Liver (tissue), 9 donors: Measurements from ENCODE around the gene ARHGEF4. TPM values are rescaled to one million over a fixed set of nuclear protein-coding genes. Genes with fewer than 3 reads are reported as not detected.

Experiments used
- DNase-seq: peaks from one replicate; pipeline ENCODE4 v3.0.0-alpha.2; 2017; ENCODE audit warnings: low spot score
- H3K27ac ChIP-seq, 2 donors: one replicate each; pipeline ENCODE4 v1.7.0; 2013; ENCODE audit warnings: inconsistent platforms in 2 of 2, low read length in 2 of 2, control low read depth in 1 of 2, low read depth in 1 of 2, mild to moderate bottlenecking in 1 of 2
- H3K27me3 ChIP-seq, 4 donors: one replicate each; pipeline versions ENCODE4 v1.6.1 to v1.7.0; 2013; ENCODE audit warnings: low read length in 3 of 4, inconsistent platforms in 1 of 4, mild to moderate bottlenecking in 1 of 4, moderate library complexity in 1 of 4; ENCODE audit not compliant: control insufficient read depth in 4 of 4, insufficient read depth in 4 of 4
- H3K36me3 ChIP-seq, 4 donors: one replicate each; pipeline versions ENCODE4 v1.6.1 to v1.7.0; 2013; ENCODE audit warnings: low read length in 3 of 4, mild to moderate bottlenecking in 3 of 4, low read depth in 1 of 4, moderate library complexity in 1 of 4; ENCODE audit not compliant: control insufficient read depth in 4 of 4, insufficient read depth in 3 of 4
- H3K4me1 ChIP-seq, 4 donors: one replicate each; pipeline versions ENCODE4 v1.6.1 to v1.7.0; 2013; ENCODE audit warnings: low read length in 3 of 4, mild to moderate bottlenecking in 3 of 4, moderate library complexity in 1 of 4; ENCODE audit not compliant: control insufficient read depth in 4 of 4, insufficient read depth in 4 of 4
- H3K4me3 ChIP-seq, 3 donors: one replicate each; pipeline versions ENCODE4 v1.6.1 to v1.7.0; 2013; ENCODE audit warnings: low read length in 3 of 3, control low read depth in 1 of 3, low read depth in 1 of 3, mild to moderate bottlenecking in 1 of 3
- H3K9ac ChIP-seq, 2 donors: one replicate each; pipeline ENCODE4 v1.7.0; 2013; ENCODE audit warnings: low read length in 2 of 2, mild to moderate bottlenecking in 2 of 2, moderate library complexity in 2 of 2, control low read depth in 1 of 2, low read depth in 1 of 2
- H3K9me3 ChIP-seq, 4 donors: one replicate each; pipeline versions ENCODE4 v1.6.1 to v1.7.0; 2013; ENCODE audit warnings: low read length in 3 of 4; ENCODE audit not compliant: control insufficient read depth in 4 of 4
- CTCF ChIP-seq: fragments of 150-350 bp; IDR thresholded peaks from 2 replicates; pipeline ENCODE4 v1.5.1; 2017; ENCODE audit warnings: improper control_type of control experiment, low read depth, low read length; ENCODE audit not compliant: missing input control
- EGR1 ChIP-seq, 2 donors: IDR thresholded peaks; 2 replicates each; pipeline ENCODE4 v1.6.1; 2016 to 2018; ENCODE audit warnings: antibody characterized with exemption in 2 of 2, low read depth in 2 of 2
- FOXA1 ChIP-seq: IDR thresholded peaks from 2 replicates; pipeline ENCODE4 v1.6.1; 2016; ENCODE audit warnings: antibody characterized with exemption
- FOXA2 ChIP-seq: IDR thresholded peaks from 2 replicates; pipeline ENCODE4 v1.6.1; 2016; ENCODE audit warnings: antibody characterized with exemption
- GABPA ChIP-seq, 2 donors: IDR thresholded peaks in 1 of 2; conservative IDR thresholded peaks in 1 of 2; 2 replicates each; pipeline ENCODE4 v1.6.1; 2016; ENCODE audit warnings: antibody characterized with exemption in 2 of 2, mild to moderate bottlenecking in 1 of 2, moderate library complexity in 1 of 2
- HNF4A ChIP-seq, 2 donors: conservative IDR thresholded peaks; 2 replicates each; pipeline ENCODE4 v1.6.1; 2016; ENCODE audit warnings: antibody characterized with exemption in 2 of 2, mild to moderate bottlenecking in 2 of 2
- HNF4G ChIP-seq: IDR thresholded peaks from 2 replicates; pipeline ENCODE4 v1.6.1; 2016; ENCODE audit warnings: antibody characterized with exemption
- JUND ChIP-seq, 2 donors: IDR thresholded peaks; 2 replicates each; pipeline ENCODE4 v1.6.1; 2016; ENCODE audit warnings: antibody characterized with exemption in 2 of 2
- MAX ChIP-seq: IDR thresholded peaks from 2 replicates; pipeline ENCODE4 v1.6.1; 2016; ENCODE audit warnings: antibody characterized with exemption
- NR2F2 ChIP-seq: IDR thresholded peaks from 2 replicates; pipeline ENCODE4 v1.6.1; 2016; ENCODE audit warnings: antibody characterized with exemption
- RAD21 ChIP-seq, 2 donors: IDR thresholded peaks; 2 replicates each; pipeline ENCODE4 v1.6.1; 2016; ENCODE audit warnings: antibody characterized with exemption in 2 of 2, mild to moderate bottlenecking in 2 of 2
- RXRA ChIP-seq, 2 donors: IDR thresholded peaks; 2 replicates each; pipeline ENCODE4 v1.6.1; 2017 to 2018; ENCODE audit warnings: antibody characterized with exemption in 2 of 2, mild to moderate bottlenecking in 1 of 2
- SP1 ChIP-seq: IDR thresholded peaks from 2 replicates; pipeline ENCODE4 v1.6.1; 2018; ENCODE audit warnings: antibody characterized with exemption, mild to moderate bottlenecking
- TAF1 ChIP-seq: conservative IDR thresholded peaks from 2 replicates; pipeline ENCODE4 v1.6.1; 2016; ENCODE audit warnings: antibody characterized with exemption, mild to moderate bottlenecking
- YY1 ChIP-seq: IDR thresholded peaks from 2 replicates; pipeline ENCODE4 v1.6.1; 2016; ENCODE audit warnings: antibody characterized with exemption, mild to moderate bottlenecking
- ZBTB33 ChIP-seq: IDR thresholded peaks from 2 replicates; pipeline ENCODE4 v1.6.1; 2016; ENCODE audit warnings: antibody characterized with exemption
- WGBS: extraction: QIAGEN DNeasy Blood & Tissue Kit; methylation state at CpG from one replicate; pipeline ENCODE4 v1.1.7; 2013; 5-methylcytosine and 5-hydroxymethylcytosine counted together
- polyA plus RNA-seq, 2 donors: library from polyadenylated mRNA; stranded (reverse) in 1 of 2; unstranded in 1 of 2; fragments of 200-250 nt in 1 of 2; fragments of >200 nt in 1 of 2; fragmentation: Nextera tagmentation in 1 of 2; extraction: Ambion mirVana in 1 of 2; gene quantifications; one replicate each; pipeline versions ENCODE4 v1.2.1 to v1.2.3, GENCODE V29; 2013 to 2015
- total RNA-seq, 2 donors: library from RNA; depleted of rRNA; stranded (reverse); fragments of >200 nt; gene quantifications; one replicate each; pipeline ENCODE4 v1.2.3, GENCODE V29; 2014
- TF ChIP-seq, protein P1 (sequence below): IDR thresholded peaks from 2 replicates; pipeline ENCODE4 v1.6.1; 2016; ENCODE audit warnings: antibody characterized with exemption
- TF ChIP-seq, protein P2 (sequence below): IDR thresholded peaks from 2 replicates; pipeline ENCODE4 v1.6.1; 2016; ENCODE audit warnings: antibody characterized with exemption, mild to moderate bottlenecking
- donor health status: healthy.
- donor health status: healthy.
- donor health status: healthy.
- donor health status: healthy.
- donor health status: healthy.

ARHGEF4 gene
- total and polyA plus RNA-seq, 4 donors, result 0.08 TPM; not detected in 2

DNA sequence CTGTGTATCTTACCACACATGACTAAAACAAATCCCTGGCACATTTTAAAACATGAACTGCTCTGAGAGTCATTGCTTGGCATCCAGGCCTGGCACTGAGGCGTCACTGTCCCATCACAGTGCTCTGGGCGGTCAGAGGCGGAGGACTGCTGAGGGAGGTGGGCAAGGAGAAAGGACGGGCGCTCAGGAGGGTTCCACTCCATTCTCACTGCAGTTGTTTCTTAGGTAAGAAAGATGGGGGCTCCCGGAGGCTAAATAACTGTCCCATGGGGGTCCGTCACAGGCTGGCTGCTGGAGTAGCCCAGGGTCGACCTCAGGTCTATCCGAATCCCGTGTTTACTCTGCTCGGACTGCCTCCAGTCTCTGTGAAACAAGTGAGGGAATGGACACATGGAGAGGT, 139.0 kb downstream of the ARHGEF4 start:
- Histone ChIP-seq H3K9ac (no peak overlapping the region), H3K9me3 (peaks cover 0 to 10% (median 4%) of the 10 kb centered on the region in 4 donors)
- WGBS, result 81% methylated on average over 11 of the region's 11 CpGs

More for the DNA sequence above, 139.0 kb downstream of the ARHGEF4 start:
- DNase-seq, result no peak
- TF ChIP-seq NR2F2 (no peak), HNF4G (no peak), JUND (IDR thresholded peaks at IDR 0.05) (no peak), EGR1 (IDR thresholded peaks at IDR 0.05; ENCODE audit: low read depth in 2 of 2) (no peak), ZBTB33 (no peak), FOXA1 (no peak), CTCF (no peak), HNF4A (conservative IDR thresholded peaks at IDR 0.05) (no peak), SP1 (no peak), MAX (no peak), FOXA2 (no peak), RXRA (IDR thresholded peaks at IDR 0.05) (no peak), YY1 (no peak), GABPA (IDR thresholded peaks at IDR 0.05 in 1 of 2, conservative IDR thresholded peaks at IDR 0.05 in 1 of 2) (no peak), RAD21 (IDR thresholded peaks at IDR 0.05) (no peak), TAF1 (no peak)
- TF ChIP-seq, protein P1, sequence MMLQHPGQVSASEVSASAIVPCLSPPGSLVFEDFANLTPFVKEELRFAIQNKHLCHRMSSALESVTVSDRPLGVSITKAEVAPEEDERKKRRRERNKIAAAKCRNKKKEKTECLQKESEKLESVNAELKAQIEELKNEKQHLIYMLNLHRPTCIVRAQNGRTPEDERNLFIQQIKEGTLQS, result no peak
- TF ChIP-seq, protein P2, sequence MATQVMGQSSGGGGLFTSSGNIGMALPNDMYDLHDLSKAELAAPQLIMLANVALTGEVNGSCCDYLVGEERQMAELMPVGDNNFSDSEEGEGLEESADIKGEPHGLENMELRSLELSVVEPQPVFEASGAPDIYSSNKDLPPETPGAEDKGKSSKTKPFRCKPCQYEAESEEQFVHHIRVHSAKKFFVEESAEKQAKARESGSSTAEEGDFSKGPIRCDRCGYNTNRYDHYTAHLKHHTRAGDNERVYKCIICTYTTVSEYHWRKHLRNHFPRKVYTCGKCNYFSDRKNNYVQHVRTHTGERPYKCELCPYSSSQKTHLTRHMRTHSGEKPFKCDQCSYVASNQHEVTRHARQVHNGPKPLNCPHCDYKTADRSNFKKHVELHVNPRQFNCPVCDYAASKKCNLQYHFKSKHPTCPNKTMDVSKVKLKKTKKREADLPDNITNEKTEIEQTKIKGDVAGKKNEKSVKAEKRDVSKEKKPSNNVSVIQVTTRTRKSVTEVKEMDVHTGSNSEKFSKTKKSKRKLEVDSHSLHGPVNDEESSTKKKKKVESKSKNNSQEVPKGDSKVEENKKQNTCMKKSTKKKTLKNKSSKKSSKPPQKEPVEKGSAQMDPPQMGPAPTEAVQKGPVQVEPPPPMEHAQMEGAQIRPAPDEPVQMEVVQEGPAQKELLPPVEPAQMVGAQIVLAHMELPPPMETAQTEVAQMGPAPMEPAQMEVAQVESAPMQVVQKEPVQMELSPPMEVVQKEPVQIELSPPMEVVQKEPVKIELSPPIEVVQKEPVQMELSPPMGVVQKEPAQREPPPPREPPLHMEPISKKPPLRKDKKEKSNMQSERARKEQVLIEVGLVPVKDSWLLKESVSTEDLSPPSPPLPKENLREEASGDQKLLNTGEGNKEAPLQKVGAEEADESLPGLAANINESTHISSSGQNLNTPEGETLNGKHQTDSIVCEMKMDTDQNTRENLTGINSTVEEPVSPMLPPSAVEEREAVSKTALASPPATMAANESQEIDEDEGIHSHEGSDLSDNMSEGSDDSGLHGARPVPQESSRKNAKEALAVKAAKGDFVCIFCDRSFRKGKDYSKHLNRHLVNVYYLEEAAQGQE, result no peak
- Histone ChIP-seq H3K36me3 (no peaks in the 10 kb centered on the region), H3K27me3 (no peaks in the 10 kb centered on the region), H3K4me3 (no peak overlapping the region), H3K4me1 (no peaks in the 10 kb centered on the region), H3K27ac (no peak overlapping the region)
